Midbrain (tissue), 1 donor: ENCODE measurements around the gene MYADM.

ENCODE experiments used
- DNase-seq: peaks from one replicate; lab custom pipeline; 2025; lab: John Stamatoyannopoulos, UW

The MYADM gene

GRCh38 chr19:53885036-53885435 is 17.4 kb downstream of the MYADM start:
- DNase-seq, result no peak

GRCh38 chr19:53892301-53892980 is 24.8 kb downstream of the MYADM start:
- no peak for DNase-seq

GRCh38 chr19:53892981-53893325 is 25.3 kb downstream of the MYADM start:
- no peak for DNase-seq

GRCh38 chr19:53894707-53895106 is 27.0 kb downstream of the MYADM start:
- DNase-seq, result no peak

- no peak for DNase-seq
Measured at GRCh38 chr19:53896682-53897081, 29.0 kb downstream of the MYADM start.

GRCh38 chr19:53897459-53897858 is 29.8 kb downstream of the MYADM start:
- DNase-seq, result no peak

GRCh38 chr19:53898166-53898565 is 30.5 kb downstream of the MYADM start:
- no peak for DNase-seq

GRCh38 chr19:53898636-53899341 is 31.1 kb downstream of the MYADM start:
- no peak for DNase-seq

- no peak for DNase-seq
Measured at GRCh38 chr19:53900191-53900860, 32.6 kb downstream of the MYADM start.

GRCh38 chr19:53903055-53903680 is 35.5 kb downstream of the MYADM start:
- no peak for DNase-seq

- DNase-seq, result no peak
Measured at GRCh38 chr19:53904909-53905308, 37.2 kb downstream of the MYADM start.

GRCh38 chr19:53905787-53906186 is 38.1 kb downstream of the MYADM start:
- no peak for DNase-seq

GRCh38 chr19:53906211-53907192 is 38.8 kb downstream of the MYADM start:
- peak; percentile 61 for DNase-seq

- DNase-seq, result no peak
Measured at GRCh38 chr19:53907193-53907581, 39.5 kb downstream of the MYADM start.

GRCh38 chr19:53907690-53908089 is 40.0 kb downstream of the MYADM start:
- DNase-seq, result no peak

- peak; percentile 86 for DNase-seq
Measured at GRCh38 chr19:53908106-53908934, 40.6 kb downstream of the MYADM start.

GRCh38 chr19:53908935-53909415 is 41.3 kb downstream of the MYADM start, which contains the start of gene CACNG7:
Gene CACNG7 (plus strand): TSS chr19:53909278. CDS start chr19:53912832, 3,554 bp downstream.
- peak; percentile 68 for DNase-seq

GRCh38 chr19:53909471-53910169 is 41.9 kb downstream of the MYADM start:
- DNase-seq, result no peak

GRCh38 chr19:53910170-53910518 is 42.5 kb downstream of the MYADM start:
- no peak for DNase-seq

- DNase-seq, result no peak
Measured at GRCh38 chr19:53912653-53913052, 45.0 kb downstream of the MYADM start.
